A673 (cell line): Measurements from ENCODE around the gene CELF4.

ENCODE experiments used
- EZH2 ChIP-seq: fragments of 200-600 bp; sonication (generic); IDR thresholded peaks from 2 replicates; pipeline ENCODE4 v1.6.1; 2017; ENCODE audit warnings: borderline replicate concordance, low read depth, mild to moderate bottlenecking, mixed read lengths, antibody characterized with exemption, low read length; ENCODE audit not compliant: poor library complexity, severe bottlenecking
- TF ChIP-seq, protein P1 (sequence below): fragments of 300-800, 200-600 bp; sonication (generic); conservative IDR thresholded peaks from 2 replicates; pipeline ENCODE4 v1.5.1; 2017; ENCODE audit warnings: low read depth, mild to moderate bottlenecking, antibody characterized with exemption, low read length, moderate library complexity, mixed read lengths

DNA sequence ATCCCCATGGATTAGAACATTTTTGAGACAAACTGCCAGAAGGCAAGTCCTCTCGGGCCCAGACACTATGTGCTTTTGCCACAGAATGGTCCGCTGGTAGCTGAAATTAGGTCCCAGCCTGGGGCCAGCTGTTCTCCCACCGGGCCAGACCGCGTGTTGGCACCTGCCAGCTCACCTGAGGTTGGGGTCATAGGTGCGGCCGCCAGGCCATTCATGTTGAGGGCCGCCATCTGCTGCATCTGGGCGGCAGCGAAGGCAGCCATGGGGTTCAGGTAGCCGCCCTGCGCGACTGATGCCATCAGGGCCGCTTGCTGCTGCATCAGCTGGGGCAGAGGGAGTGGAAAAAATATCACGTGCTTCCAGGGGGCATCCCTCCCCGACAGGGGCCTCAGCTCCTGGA is 292.8 kb downstream of the CELF4 start:
- TF ChIP-seq EZH2, result no peak
- TF ChIP-seq, protein P1, sequence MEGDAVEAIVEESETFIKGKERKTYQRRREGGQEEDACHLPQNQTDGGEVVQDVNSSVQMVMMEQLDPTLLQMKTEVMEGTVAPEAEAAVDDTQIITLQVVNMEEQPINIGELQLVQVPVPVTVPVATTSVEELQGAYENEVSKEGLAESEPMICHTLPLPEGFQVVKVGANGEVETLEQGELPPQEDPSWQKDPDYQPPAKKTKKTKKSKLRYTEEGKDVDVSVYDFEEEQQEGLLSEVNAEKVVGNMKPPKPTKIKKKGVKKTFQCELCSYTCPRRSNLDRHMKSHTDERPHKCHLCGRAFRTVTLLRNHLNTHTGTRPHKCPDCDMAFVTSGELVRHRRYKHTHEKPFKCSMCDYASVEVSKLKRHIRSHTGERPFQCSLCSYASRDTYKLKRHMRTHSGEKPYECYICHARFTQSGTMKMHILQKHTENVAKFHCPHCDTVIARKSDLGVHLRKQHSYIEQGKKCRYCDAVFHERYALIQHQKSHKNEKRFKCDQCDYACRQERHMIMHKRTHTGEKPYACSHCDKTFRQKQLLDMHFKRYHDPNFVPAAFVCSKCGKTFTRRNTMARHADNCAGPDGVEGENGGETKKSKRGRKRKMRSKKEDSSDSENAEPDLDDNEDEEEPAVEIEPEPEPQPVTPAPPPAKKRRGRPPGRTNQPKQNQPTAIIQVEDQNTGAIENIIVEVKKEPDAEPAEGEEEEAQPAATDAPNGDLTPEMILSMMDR, result no peak
